Esophagus squamous epithelium (tissue), 5 donors: Measurements from ENCODE around the gene LIPH. TPM values are rescaled to one million over a fixed set of nuclear protein-coding genes. Genes with fewer than 3 reads are reported as not detected.

Experiments used
- DNase-seq: peaks from one replicate; lab custom pipeline; 2025; lab: John Stamatoyannopoulos, UW
- H3K27ac ChIP-seq, 4 donors: fragments of 200-600 bp; sonication (generic); one replicate each; pipeline ENCODE4 v1.5.1; 2016 to 2019; ENCODE audit warnings: mild to moderate bottlenecking in 1 of 4
- H3K27me3 ChIP-seq, 4 donors: fragments of 200-600 bp; sonication (generic); 1 replicate in 3 of 4; 2 replicates in 1 of 4; pipeline versions ENCODE4 v1.5.1 to v1.6.0; 2017 to 2021; ENCODE audit warnings: antibody characterized with exemption in 1 of 4
- H3K36me3 ChIP-seq, 3 donors: fragments of 200-600 bp; sonication (generic); one replicate each; pipeline ENCODE4 v1.5.1; 2016 to 2019
- H3K4me1 ChIP-seq, 3 donors: fragments of 200-600 bp; sonication (generic); one replicate each; pipeline ENCODE4 v1.5.1; 2017 to 2019
- H3K4me3 ChIP-seq, 4 donors: fragments of 200-600 bp; sonication (generic); 1 replicate in 3 of 4; 2 replicates in 1 of 4; pipeline ENCODE4 v1.5.1; 2016 to 2019; ENCODE audit warnings: mild to moderate bottlenecking in 2 of 4, moderate library complexity in 1 of 4
- H3K9me3 ChIP-seq, 3 donors: fragments of 200-600 bp; sonication (generic); one replicate each; pipeline ENCODE4 v1.5.1; 2016 to 2019
- POLR2A ChIP-seq, 4 donors: fragments of 450-650 bp; IDR thresholded peaks; one replicate each; pipeline ENCODE4 v1.6.1; 2017; ENCODE audit warnings: antibody characterized with exemption in 4 of 4, mild to moderate bottlenecking in 4 of 4, moderate library complexity in 3 of 4
- WGBS, 2 donors: methylation state at CpG; one replicate each; pipeline ENCODE4 v1.1.5; 2018; 5-methylcytosine and 5-hydroxymethylcytosine counted together
- intact Hi-C: fragments of 100-400 bp; cut with DNase I; formaldehyde crosslinking; loops from one replicate; pipeline ENCODE4 v1.15.0; 2022
- total RNA-seq, 4 donors: library from RNA; depleted of rRNA; stranded (reverse); fragments of >200 nt; gene quantifications; one replicate each; pipeline ENCODE4 v1.1.0, GENCODE V29; 2016
- TF ChIP-seq, protein P1 (sequence below), 6 experiments: fragments of 450-650 bp in 4 of 6; fragments of 200-600 bp in 2 of 6; sonication (generic) in 2 of 6; IDR thresholded peaks; one replicate each; pipeline ENCODE4 v1.5.1; 2016 to 2019; ENCODE audit warnings: antibody characterized with exemption in 6 of 6, mild to moderate bottlenecking in 4 of 6, moderate library complexity in 4 of 6
- donor health status: DM: yes; HTN: yes; CAD: no.

LIPH gene
- total RNA-seq: 10 to 100 TPM in 3 of 4 donors, 1 to 10 TPM in 1; 5.7 to 11.3 (median 10.8) TPM

GRCh38 chr3:185552358-185552877, at the start of gene LIPH:
TSS of gene LIPH (minus strand) at chr3:185552588. CDS start at chr3:185552471, 117 bp downstream.
- H3K27ac ChIP-seq: peak within 1 kb of the TSS in 3 of 4 donors; percentile 73 to 84 (median 76)
- H3K27me3 ChIP-seq: no peaks in the 10 kb centered on the region
- peaks cover 0 to 58% (median 10%) of the 10 kb centered on the region in 3 donors for H3K4me1 ChIP-seq
- no peaks in the 10 kb centered on the region for H3K9me3 ChIP-seq
- no peaks in the 10 kb centered on the region for H3K36me3 ChIP-seq
- no peak for TF ChIP-seq POLR2A (IDR thresholded peaks at IDR 0.05)
- TF ChIP-seq, protein P1, sequence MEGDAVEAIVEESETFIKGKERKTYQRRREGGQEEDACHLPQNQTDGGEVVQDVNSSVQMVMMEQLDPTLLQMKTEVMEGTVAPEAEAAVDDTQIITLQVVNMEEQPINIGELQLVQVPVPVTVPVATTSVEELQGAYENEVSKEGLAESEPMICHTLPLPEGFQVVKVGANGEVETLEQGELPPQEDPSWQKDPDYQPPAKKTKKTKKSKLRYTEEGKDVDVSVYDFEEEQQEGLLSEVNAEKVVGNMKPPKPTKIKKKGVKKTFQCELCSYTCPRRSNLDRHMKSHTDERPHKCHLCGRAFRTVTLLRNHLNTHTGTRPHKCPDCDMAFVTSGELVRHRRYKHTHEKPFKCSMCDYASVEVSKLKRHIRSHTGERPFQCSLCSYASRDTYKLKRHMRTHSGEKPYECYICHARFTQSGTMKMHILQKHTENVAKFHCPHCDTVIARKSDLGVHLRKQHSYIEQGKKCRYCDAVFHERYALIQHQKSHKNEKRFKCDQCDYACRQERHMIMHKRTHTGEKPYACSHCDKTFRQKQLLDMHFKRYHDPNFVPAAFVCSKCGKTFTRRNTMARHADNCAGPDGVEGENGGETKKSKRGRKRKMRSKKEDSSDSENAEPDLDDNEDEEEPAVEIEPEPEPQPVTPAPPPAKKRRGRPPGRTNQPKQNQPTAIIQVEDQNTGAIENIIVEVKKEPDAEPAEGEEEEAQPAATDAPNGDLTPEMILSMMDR (IDR thresholded peaks at IDR 0.05): no peak
- WGBS, 2 donors: 20 to 21% methylated on average over 6 of the region's 6 CpGs
- H3K4me3 ChIP-seq: peak within 1 kb of the TSS; percentile 0 to 25 (median 17)
- no peak for DNase-seq
- intact Hi-C loops: no loop called here

DNA sequence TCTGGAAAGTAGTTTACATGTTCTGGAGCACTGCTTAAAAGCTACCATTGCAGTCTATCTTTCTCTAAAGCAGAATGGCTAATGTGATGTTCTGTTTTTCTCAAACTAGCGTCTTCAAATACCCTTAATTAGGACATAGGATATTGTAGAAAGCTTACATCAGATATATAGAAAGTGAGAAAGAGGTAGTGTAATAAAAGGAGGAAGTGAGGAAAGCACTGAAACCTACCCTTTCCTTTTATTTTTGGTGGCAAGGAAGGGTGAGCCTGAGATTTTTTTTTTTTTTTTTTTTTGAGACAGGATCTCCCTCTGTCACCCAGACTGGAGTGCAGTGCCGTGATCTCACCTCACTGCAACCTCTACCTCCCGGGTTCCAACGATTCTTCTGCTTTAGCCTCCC, 43.1 kb upstream of the LIPH start:
- no peaks in the 10 kb centered on the region for H3K27me3 ChIP-seq
- no peaks in the 10 kb centered on the region for H3K4me1 ChIP-seq
- no peaks in the 10 kb centered on the region for H3K9me3 ChIP-seq
- WGBS, 2 donors: 67 to 71% methylated on average over 4 of the region's 4 CpGs
- H3K36me3 ChIP-seq: peaks cover 6 to 98% (median 16%) of the 10 kb centered on the region in 3 donors
- TF ChIP-seq, protein P1 (IDR thresholded peaks at IDR 0.05): no peak
- TF ChIP-seq POLR2A (IDR thresholded peaks at IDR 0.05): no peak
- intact Hi-C loops: no loop called here
- no peak for DNase-seq
- no peak overlapping the region for H3K27ac ChIP-seq
- no peak overlapping the region for H3K4me3 ChIP-seq

DNA sequence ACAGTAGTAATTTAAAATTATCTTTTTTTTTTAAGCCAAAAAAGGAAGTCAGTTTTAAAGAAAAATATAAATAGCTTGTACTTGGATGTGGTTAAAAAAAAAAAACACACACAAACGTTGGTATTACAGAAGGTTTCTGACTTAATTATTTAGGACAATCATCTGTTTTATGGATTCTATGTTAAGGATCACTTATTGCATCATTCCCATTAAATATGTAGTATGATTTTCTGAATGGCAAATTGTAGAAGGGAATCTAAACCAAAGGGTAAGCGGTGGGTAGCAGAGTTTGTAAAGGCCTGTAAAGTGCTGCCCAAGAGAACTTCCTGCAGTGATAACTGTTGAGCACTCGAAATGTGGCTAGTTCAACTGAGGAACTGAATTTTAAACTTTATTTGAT, 41.7 kb upstream of the LIPH start:
- Histone ChIP-seq H3K36me3 (peaks cover 3 to 90% (median 16%) of the 10 kb centered on the region in 3 donors), H3K4me3 (no peak overlapping the region), H3K27me3 (no peaks in the 10 kb centered on the region), H3K9me3 (no peaks in the 10 kb centered on the region), H3K27ac (no peak overlapping the region), H3K4me1 (peaks cover 0 to 2% (median 0%) of the 10 kb centered on the region in 3 donors)
- intact Hi-C loops: no loop called here
- no peak for DNase-seq
- no peak for TF ChIP-seq POLR2A (IDR thresholded peaks at IDR 0.05)
- TF ChIP-seq, protein P1 (IDR thresholded peaks at IDR 0.05): no peak
- 64 to 67% methylated on average over 3 of the region's 3 CpGs for WGBS, 2 donors

- Histone ChIP-seq H3K36me3 (peaks cover 0 to 18% (median 0%) of the 10 kb centered on the region in 3 donors), H3K27me3 (no peaks in the 10 kb centered on the region), H3K4me3 (peak overlapping the region; percentile 77 to 94 (median 90)), H3K4me1 (peaks cover 6 to 40% (median 16%) of the 10 kb centered on the region in 3 donors), H3K9me3 (no peaks in the 10 kb centered on the region), H3K27ac (peak overlapping the region; percentile 92 to 99 (median 98))
- no peak for TF ChIP-seq POLR2A (IDR thresholded peaks at IDR 0.05)
- TF ChIP-seq, protein P1 (IDR thresholded peaks at IDR 0.05): no peak
- DNase-seq: no peak
- intact Hi-C loops: no loop called here
- whole genome bisulfite sequencing, 2 donors: 0% methylated on average over 2 to 7 of the region's 7 CpGs
Measured at GRCh38 chr3:185586686-185587039, 34.3 kb upstream of the LIPH start.

- WGBS, 2 donors: 0 to 1% methylated on average over 3 to 27 of the region's 64 CpGs
- H3K27ac ChIP-seq: peak within 1 kb of the TSS; percentile 92 to 99 (median 98)
- H3K4me3 ChIP-seq: peak within 1 kb of the TSS; percentile 77 to 94 (median 90)
- DNase-seq: peak; percentile 93
- intact Hi-C loops: no loop called here
- H3K9me3 ChIP-seq: no peaks in the 10 kb centered on the region
- TF ChIP-seq, protein P1 (IDR thresholded peaks at IDR 0.05): no peak
- TF ChIP-seq POLR2A (IDR thresholded peaks at IDR 0.05): peak in 3 of 4 donors; percentile 83 to 85 (median 84)
- H3K27me3 ChIP-seq: no peaks in the 10 kb centered on the region
- peaks cover 0 to 12% (median 0%) of the 10 kb centered on the region in 3 donors for H3K36me3 ChIP-seq
- H3K4me1 ChIP-seq: peaks cover 6 to 40% (median 16%) of the 10 kb centered on the region in 3 donors
Measured at GRCh38 chr3:185585859-185586685, 33.7 kb upstream of the LIPH start, which contains the start of gene SENP2. TSS of gene SENP2 (plus strand) at chr3:185586295. CDS start at chr3:185586414, 119 bp downstream.
